ENCODE results near the gene ARHGEF19. TPM values are rescaled to one million over a fixed set of nuclear protein-coding genes. Genes with fewer than 3 reads are reported as not detected.

ARHGEF19 gene
- total and polyA plus RNA-seq, 9 of the 15 experiments (the other 6 are each of a cell fraction or from before 2014, with no cell fraction given), result 0.73 to 21.0 (median 5.2) TPM

DNA sequence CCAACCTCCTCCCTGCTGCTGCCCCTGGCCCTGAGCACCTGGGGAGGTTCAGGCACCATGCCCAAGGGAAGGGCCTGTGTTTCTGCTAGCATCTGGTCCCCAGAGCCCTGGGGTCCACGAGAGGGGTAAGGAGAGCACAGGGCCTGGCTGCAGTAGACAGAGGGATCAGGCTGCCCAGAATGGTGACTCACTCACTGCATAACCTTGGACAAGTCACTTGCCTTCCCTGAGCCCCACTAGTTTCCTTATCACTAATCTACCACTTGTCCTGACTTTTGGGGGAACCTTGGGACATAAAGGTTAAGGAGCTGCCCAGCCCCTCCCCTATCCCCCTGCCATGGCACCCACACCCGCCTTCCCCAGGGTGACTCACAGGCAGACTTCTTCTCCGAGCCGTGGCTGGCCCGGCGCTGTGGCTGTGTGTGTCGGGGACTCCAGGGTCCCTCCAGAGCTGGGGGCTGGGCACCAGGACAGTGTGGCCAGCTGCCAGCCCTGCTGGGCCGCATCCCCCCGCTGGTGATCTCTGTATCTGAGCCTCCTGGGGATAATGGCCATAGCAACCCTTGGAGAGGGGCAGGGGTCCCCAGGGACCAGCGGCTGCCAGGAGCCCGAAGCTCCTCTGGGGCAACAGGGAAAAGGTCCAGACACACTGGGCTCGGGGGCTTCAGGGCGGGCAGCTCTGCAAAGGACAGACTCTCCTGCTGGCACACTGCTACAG lies 4.0 kb downstream of the ARHGEF19 start (continued):
- TF ChIP-seq, protein P1, sequence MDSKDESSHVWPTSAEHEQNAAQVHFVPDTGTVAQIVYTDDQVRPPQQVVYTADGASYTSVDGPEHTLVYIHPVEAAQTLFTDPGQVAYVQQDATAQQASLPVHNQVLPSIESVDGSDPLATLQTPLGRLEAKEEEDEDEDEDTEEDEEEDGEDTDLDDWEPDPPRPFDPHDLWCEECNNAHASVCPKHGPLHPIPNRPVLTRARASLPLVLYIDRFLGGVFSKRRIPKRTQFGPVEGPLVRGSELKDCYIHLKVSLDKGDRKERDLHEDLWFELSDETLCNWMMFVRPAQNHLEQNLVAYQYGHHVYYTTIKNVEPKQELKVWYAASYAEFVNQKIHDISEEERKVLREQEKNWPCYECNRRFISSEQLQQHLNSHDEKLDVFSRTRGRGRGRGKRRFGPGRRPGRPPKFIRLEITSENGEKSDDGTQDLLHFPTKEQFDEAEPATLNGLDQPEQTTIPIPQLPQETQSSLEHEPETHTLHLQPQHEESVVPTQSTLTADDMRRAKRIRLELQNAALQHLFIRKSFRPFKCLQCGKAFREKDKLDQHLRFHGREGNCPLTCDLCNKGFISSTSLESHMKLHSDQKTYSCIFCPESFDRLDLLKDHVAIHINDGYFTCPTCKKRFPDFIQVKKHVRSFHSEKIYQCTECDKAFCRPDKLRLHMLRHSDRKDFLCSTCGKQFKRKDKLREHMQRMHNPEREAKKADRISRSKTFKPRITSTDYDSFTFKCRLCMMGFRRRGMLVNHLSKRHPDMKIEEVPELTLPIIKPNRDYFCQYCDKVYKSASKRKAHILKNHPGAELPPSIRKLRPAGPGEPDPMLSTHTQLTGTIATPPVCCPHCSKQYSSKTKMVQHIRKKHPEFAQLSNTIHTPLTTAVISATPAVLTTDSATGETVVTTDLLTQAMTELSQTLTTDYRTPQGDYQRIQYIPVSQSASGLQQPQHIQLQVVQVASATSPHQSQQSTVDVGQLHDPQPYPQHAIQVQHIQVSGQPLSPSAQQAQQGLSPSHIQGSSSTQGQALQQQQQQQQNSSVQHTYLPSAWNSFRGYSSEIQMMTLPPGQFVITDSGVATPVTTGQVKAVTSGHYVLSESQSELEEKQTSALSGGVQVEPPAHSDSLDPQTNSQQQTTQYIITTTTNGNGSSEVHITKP (IDR thresholded peaks at IDR 0.05; ENCODE audit: partially characterized antibody), result no peak
- TF ChIP-seq FOSL1 (tag; conservative IDR thresholded peaks at IDR 0.05), result peak; percentile 90
- no peak for TF ChIP-seq ZNF507 (tag; conservative IDR thresholded peaks at IDR 0.05)
- TF ChIP-seq RHOXF2B (CRISPR knock-in tag; conservative IDR thresholded peaks at IDR 0.05), result no peak
- TF ChIP-seq ZNF24 (IDR thresholded peaks at IDR 0.05), result no peak
- TF ChIP-seq, protein P2, sequence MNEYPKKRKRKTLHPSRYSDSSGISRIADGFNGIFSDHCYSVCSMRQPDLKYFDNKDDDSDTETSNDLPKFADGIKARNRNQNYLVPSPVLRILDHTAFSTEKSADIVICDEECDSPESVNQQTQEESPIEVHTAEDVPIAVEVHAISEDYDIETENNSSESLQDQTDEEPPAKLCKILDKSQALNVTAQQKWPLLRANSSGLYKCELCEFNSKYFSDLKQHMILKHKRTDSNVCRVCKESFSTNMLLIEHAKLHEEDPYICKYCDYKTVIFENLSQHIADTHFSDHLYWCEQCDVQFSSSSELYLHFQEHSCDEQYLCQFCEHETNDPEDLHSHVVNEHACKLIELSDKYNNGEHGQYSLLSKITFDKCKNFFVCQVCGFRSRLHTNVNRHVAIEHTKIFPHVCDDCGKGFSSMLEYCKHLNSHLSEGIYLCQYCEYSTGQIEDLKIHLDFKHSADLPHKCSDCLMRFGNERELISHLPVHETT (CRISPR knock-in tag; conservative IDR thresholded peaks at IDR 0.05 in 1 of 2, IDR thresholded peaks at IDR 0.05 in 1 of 2), result 0 out of 4 replicates have a peak, but pooled peaks of 1 of the 2 experiments have one; percentile 9
- TF ChIP-seq, protein P3, sequence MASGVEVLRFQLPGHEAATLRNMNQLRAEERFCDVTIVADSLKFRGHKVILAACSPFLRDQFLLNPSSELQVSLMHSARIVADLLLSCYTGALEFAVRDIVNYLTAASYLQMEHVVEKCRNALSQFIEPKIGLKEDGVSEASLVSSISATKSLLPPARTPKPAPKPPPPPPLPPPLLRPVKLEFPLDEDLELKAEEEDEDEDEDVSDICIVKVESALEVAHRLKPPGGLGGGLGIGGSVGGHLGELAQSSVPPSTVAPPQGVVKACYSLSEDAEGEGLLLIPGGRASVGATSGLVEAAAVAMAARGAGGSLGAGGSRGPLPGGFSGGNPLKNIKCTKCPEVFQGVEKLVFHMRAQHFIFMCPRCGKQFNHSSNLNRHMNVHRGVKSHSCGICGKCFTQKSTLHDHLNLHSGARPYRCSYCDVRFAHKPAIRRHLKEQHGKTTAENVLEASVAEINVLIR (CRISPR knock-in tag; IDR thresholded peaks at IDR 0.05), result no peak
- TF ChIP-seq SMAD1 (IDR thresholded peaks at IDR 0.05; ENCODE audit: low read depth, low read length, partially characterized antibody), result no peak
- TF ChIP-seq, protein P4, sequence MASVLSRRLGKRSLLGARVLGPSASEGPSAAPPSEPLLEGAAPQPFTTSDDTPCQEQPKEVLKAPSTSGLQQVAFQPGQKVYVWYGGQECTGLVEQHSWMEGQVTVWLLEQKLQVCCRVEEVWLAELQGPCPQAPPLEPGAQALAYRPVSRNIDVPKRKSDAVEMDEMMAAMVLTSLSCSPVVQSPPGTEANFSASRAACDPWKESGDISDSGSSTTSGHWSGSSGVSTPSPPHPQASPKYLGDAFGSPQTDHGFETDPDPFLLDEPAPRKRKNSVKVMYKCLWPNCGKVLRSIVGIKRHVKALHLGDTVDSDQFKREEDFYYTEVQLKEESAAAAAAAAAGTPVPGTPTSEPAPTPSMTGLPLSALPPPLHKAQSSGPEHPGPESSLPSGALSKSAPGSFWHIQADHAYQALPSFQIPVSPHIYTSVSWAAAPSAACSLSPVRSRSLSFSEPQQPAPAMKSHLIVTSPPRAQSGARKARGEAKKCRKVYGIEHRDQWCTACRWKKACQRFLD (CRISPR knock-in tag; IDR thresholded peaks at IDR 0.05), result 0 out of 2 replicates have a peak, but pooled peaks have one; percentile 2
- TF ChIP-seq, protein P5, sequence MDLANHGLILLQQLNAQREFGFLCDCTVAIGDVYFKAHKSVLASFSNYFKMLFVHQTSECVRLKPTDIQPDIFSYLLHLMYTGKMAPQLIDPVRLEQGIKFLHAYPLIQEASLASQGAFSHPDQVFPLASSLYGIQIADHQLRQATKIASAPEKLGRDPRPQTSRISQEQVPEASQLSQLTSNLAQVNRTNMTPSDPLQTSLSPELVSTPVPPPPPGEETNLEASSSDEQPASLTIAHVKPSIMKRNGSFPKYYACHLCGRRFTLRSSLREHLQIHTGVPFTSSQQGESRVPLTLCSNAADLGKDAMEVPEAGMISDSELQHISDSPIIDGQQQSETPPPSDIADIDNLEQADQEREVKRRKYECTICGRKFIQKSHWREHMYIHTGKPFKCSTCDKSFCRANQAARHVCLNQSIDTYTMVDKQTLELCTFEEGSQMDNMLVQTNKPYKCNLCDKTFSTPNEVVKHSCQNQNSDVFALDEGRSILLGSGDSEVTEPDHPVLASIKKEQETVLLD (IDR thresholded peaks at IDR 0.05), result peak; percentile 51; the same call in 1 of the 2 replicates
- TF ChIP-seq, protein P6, sequence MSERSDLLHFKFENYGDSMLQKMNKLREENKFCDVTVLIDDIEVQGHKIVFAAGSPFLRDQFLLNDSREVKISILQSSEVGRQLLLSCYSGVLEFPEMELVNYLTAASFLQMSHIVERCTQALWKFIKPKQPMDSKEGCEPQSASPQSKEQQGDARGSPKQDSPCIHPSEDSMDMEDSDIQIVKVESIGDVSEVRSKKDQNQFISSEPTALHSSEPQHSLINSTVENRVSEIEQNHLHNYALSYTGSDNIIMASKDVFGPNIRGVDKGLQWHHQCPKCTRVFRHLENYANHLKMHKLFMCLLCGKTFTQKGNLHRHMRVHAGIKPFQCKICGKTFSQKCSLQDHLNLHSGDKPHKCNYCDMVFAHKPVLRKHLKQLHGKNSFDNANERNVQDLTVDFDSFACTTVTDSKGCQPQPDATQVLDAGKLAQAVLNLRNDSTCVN (CRISPR knock-in tag; IDR thresholded peaks at IDR 0.05), result no peak
- no peak for TF ChIP-seq KHSRP (IDR thresholded peaks at IDR 0.05)
- no peak for TF ChIP-seq ZNF77 (CRISPR knock-in tag; IDR thresholded peaks at IDR 0.05)
- no peak for TF ChIP-seq ZNF586 (CRISPR knock-in tag; conservative IDR thresholded peaks at IDR 0.05)

Data from K562 (cell line).